Measurements from ENCODE around the gene NPSR1. TPM values are rescaled to one million over a fixed set of nuclear protein-coding genes. Genes with fewer than 3 reads are reported as not detected.
"Not testable (repeated sequence)": the region's sequence is repeated elsewhere in the genome, so short reads cannot be mapped to it uniquely, and the experiment has no call there.

The NPSR1 gene, protein sequence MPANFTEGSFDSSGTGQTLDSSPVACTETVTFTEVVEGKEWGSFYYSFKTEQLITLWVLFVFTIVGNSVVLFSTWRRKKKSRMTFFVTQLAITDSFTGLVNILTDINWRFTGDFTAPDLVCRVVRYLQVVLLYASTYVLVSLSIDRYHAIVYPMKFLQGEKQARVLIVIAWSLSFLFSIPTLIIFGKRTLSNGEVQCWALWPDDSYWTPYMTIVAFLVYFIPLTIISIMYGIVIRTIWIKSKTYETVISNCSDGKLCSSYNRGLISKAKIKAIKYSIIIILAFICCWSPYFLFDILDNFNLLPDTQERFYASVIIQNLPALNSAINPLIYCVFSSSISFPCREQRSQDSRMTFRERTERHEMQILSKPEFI
- not detected for total RNA-seq
- long read RNA-seq: 0 reads

- no peaks in the 10 kb centered on the region for H3K9me3 ChIP-seq
- H3K4me3 ChIP-seq: no peak within 1 kb of the TSS
- DNase-seq (no peak), ATAC-seq (peak in 1 of 2 donors; percentile 34)
- no peaks in the 10 kb centered on the region for H3K4me1 ChIP-seq
- TF ChIP-seq, protein P1, sequence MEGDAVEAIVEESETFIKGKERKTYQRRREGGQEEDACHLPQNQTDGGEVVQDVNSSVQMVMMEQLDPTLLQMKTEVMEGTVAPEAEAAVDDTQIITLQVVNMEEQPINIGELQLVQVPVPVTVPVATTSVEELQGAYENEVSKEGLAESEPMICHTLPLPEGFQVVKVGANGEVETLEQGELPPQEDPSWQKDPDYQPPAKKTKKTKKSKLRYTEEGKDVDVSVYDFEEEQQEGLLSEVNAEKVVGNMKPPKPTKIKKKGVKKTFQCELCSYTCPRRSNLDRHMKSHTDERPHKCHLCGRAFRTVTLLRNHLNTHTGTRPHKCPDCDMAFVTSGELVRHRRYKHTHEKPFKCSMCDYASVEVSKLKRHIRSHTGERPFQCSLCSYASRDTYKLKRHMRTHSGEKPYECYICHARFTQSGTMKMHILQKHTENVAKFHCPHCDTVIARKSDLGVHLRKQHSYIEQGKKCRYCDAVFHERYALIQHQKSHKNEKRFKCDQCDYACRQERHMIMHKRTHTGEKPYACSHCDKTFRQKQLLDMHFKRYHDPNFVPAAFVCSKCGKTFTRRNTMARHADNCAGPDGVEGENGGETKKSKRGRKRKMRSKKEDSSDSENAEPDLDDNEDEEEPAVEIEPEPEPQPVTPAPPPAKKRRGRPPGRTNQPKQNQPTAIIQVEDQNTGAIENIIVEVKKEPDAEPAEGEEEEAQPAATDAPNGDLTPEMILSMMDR (IDR thresholded peaks at IDR 0.05): no peak
- intact Hi-C loops (cut with DNase I): no loop called here
- H3K27ac ChIP-seq: no peak within 1 kb of the TSS
- no peaks in the 10 kb centered on the region for H3K36me3 ChIP-seq
- H3K27me3 ChIP-seq (ENCODE audit: low read depth): no peaks in the 10 kb centered on the region
Measured at GRCh38 chr7:34657632-34658268, at the start of gene NPSR1. NPSR1 (plus strand) TSS chr7:34658218; CDS start chr7:34658413, 195 bp downstream.

DNA sequence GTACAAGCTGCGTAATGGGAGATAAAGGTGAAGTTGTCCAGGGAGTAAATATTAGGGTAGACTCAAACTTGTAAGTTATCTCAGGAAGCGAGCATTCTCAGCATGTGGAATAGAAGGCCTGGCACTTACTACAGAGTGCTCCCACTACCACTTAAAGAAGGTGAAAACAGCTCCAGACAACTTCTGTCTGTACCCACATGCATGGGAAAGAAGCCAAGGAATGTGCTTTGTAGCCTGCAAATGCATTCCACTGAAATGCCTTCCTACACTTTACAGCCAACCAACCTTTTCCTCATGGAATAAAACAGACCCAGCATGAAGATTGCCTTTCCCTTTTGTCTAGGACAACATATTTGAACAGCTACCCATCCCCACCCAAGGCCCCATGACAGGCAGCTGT lies 45.4 kb upstream of the NPSR1 start:
- Histone ChIP-seq H3K27me3 (ENCODE audit: low read depth) (no peaks in the 10 kb centered on the region), H3K4me1 (no peaks in the 10 kb centered on the region), H3K36me3 (no peaks in the 10 kb centered on the region), H3K4me3 (no peak overlapping the region), H3K27ac (no peak overlapping the region), H3K9me3 (no peaks in the 10 kb centered on the region)
- ATAC-seq (peak; percentile 56 to 65), DNase-seq (no peak)
- TF ChIP-seq, protein P1 (IDR thresholded peaks at IDR 0.05): no peak
- intact Hi-C loops (cut with DNase I): no loop called here

GRCh38 chr7:34620425-34620824 lies 37.6 kb upstream of the NPSR1 start:
- TF ChIP-seq, protein P1 (IDR thresholded peaks at IDR 0.05): no peak
- Histone ChIP-seq H3K4me3 (no peak overlapping the region), H3K27me3 (ENCODE audit: low read depth) (no peaks in the 10 kb centered on the region), H3K36me3 (no peaks in the 10 kb centered on the region), H3K9me3 (no peaks in the 10 kb centered on the region), H3K4me1 (no peaks in the 10 kb centered on the region), H3K27ac (no peak overlapping the region)
- ATAC-seq (no peak), DNase-seq (no peak)
- intact Hi-C loops (cut with DNase I): no loop called here

- Histone ChIP-seq H3K36me3 (no peaks in the 10 kb centered on the region), H3K4me3 (no peak overlapping the region), H3K27me3 (ENCODE audit: low read depth) (no peaks in the 10 kb centered on the region), H3K27ac (no peak overlapping the region), H3K9me3 (no peaks in the 10 kb centered on the region), H3K4me1 (no peaks in the 10 kb centered on the region)
- no peak for DNase-seq
- ATAC-seq: no peak
- intact Hi-C loops (cut with DNase I): no loop called here
- TF ChIP-seq, protein P1 (IDR thresholded peaks at IDR 0.05): no peak
Measured at GRCh38 chr7:34622182-34622581, 35.8 kb upstream of the NPSR1 start.

GRCh38 chr7:34622771-34623250 lies 35.2 kb upstream of the NPSR1 start:
- Histone ChIP-seq H3K9me3 (no peaks in the 10 kb centered on the region), H3K4me3 (no peak overlapping the region), H3K27ac (no peak overlapping the region), H3K27me3 (ENCODE audit: low read depth) (no peaks in the 10 kb centered on the region), H3K36me3 (no peaks in the 10 kb centered on the region), H3K4me1 (no peaks in the 10 kb centered on the region)
- DNase-seq (no peak), ATAC-seq (no peak)
- intact Hi-C loops (cut with DNase I): no loop called here
- TF ChIP-seq, protein P1 (IDR thresholded peaks at IDR 0.05): no peak

DNA sequence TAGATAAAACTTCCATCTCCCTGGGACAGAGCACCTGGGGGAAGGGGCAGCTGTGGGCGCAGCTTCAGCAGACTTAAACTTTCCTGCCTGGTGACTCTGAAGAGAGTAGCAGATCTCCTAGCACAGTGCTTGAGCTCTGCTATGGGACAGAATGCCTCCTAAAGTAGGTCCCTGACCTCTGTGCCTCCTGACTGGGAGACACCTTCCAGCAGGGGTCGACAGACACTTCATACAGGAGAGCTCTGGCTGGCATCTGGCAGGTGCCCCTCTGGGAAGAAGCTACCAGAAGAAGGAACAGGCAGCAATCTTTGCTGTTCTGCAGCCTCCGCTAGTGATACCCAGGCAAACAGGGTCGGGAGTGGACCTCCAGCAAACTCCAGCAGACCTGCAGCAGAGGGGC lies 29.4 kb upstream of the NPSR1 start:
- intact Hi-C loops (cut with DNase I); H3K4me1 ChIP-seq; H3K36me3 ChIP-seq; H3K4me3 ChIP-seq; H3K9me3 ChIP-seq; H3K27ac ChIP-seq; H3K27me3 ChIP-seq (ENCODE audit: low read depth); DNase-seq; ATAC-seq: not testable (repeated sequence)
